IPS-NIHi7 (cell line): Measurements from ENCODE around the gene GPR37L1.
"Not testable (repeated sequence)": the region's sequence is repeated elsewhere in the genome, so short reads cannot be mapped to it uniquely, and the experiment has no call there.

ENCODE experiments used
- DNase-seq: peaks from one replicate; pipeline ENCODE4 v3.0.0; 2012; ENCODE audit warnings: mixed read lengths; ENCODE audit errors: extremely low spot score

The GPR37L1 gene

DNA sequence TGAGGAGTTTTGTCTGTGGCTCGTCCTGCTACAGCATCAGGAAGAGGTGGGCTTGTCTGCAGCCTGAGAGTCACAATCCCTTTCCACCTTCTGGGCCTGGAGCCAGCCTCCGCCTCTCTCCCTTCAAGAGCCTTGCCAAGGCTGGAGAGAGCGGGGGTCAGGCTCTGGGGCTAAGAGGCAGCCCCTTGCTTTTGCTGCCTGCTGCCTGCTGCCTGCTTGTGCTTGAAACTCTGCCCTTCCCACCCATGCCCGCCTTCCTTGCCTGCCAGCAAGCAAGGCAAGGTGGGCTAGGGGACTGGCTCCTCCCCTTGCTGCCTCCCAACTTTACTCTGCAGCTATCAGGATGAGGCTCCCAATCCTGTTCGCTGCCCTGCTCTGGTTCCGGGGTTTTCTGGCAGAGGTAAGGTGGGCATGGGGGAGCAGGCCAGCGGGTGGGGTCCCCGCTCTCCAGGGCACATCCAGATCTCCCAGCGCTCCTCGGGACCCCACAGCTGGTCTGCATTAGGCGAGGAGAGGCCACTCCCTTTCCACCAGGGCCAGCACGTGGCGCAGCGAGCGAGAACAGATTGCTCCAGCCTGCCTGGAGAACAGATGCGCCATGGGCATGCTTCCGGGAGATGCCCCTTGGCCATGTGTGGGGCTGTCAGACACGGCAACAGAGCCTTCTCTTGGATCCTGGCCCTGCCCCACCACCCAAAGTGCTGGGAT lies 45.1 kb downstream of the GPR37L1 start:
- DNase-seq, result no peak

GRCh38 chr1:202168861-202169260 lies 46.1 kb downstream of the GPR37L1 start:
- DNase-seq, result no peak

DNA sequence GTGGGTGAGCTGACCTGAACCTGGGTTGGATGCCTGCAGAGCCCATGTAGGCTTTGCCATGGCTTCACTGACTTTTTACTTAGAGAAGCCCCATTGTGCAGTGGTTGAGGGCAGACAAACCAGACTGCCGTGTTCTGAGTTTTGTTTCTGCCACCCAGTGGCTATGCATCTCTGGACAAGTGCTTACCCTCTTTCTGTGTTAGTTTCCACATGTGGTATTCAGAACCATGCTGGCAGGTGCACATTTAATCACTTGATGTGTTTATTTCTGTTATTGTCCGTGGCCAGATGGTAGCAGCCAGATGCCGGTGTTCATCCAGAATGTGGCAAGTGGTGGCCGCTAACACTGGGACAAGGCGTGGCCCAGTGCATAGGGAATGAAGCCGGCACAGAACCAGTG lies 48.0 kb downstream of the GPR37L1 start:
- no peak for DNase-seq

- no peak for DNase-seq
These were observed 48.7 kb downstream of the GPR37L1 start for GRCh38 chr1:202171292-202172014.

- DNase-seq, result no peak
These were observed 49.3 kb downstream of the GPR37L1 start for GRCh38 chr1:202172015-202172355.

DNA sequence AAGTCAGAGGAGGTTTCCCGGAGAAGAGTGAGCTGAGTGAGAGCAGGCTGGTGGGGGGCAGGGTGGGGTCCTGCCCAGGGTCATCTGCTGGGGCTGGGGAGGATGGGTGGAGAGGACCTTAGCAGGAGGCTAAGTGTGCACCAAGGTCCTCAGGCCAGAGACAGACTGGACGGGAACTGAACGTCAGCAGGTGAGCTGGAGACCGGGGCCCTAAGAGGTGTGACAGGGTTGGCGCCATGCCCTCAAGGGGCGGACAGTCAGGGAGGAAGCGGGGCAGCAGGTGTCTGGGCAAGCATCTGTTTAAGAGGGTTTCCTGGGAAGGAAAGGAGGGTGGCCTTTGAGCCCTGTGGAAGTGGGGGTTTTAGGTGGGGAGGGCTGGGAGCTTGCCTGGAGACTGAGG lies 51.3 kb downstream of the GPR37L1 start:
- DNase-seq, result no peak

GRCh38 chr1:202176949-202177927 lies 54.5 kb downstream of the GPR37L1 start:
- no peak for DNase-seq

DNA sequence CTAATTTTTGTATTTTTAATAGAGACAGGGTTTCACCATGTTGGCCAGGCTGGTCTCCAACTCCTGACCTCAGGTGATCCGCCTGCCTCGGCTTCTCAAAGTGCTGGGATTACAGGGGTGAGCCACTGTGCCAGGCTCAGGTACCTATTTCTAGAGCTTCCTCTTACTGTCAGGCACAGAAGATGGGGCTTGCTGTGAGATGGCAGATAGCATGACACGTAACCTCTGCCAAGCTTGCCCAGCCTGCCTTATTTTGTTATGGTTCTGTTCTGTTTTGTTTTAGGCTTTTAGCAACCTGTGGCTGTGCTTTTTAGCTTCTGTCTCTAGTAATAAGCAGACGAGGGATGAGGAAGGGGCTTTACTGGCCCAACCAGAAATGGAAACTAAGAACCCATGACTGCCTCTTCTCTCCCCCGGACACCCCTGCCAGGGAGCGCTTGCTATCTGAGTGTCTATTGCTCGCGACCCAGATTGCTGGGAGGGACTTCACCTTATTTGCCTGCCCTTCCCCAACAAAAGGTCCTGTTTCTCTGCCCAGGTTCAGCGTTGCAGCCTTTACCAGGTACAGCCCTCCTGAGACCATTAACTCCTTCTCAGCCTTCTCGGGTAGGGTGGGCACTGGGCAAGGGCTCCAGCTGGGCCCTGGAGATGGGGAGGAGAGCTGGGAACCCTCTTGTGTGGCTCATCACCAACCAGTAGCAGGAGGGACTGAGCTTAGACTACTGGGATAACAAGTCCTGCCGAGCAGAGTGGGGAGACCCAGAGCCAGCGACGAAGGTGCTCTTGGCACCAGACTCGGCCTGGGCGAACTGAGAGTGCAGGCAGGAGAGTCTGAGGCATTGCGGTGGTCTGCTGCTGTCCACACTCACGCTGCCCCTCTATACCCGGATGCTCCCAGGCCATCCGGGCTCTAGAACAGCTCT lies 57.4 kb downstream of the GPR37L1 start:
- no peak for DNase-seq

DNA sequence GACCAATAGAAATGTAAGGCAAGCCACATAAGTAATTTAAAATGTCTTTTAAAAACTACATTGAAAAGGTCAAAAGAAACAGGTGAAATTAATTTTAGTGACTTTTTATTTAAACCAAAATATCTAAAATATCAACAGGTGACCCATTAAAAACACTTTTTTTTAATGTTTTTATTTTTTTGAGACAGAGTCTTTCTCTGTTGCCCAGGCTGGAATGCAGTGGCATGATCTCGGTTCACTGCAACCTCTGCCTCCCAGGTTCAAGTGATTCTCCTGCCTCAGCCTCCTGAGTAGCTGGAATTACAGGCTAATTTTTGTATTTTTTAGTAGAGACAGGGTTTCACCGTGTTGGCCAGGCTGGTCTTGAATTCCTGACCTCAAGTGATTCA lies 58.0 kb downstream of the GPR37L1 start:
- not testable (repeated sequence) for DNase-seq

DNA sequence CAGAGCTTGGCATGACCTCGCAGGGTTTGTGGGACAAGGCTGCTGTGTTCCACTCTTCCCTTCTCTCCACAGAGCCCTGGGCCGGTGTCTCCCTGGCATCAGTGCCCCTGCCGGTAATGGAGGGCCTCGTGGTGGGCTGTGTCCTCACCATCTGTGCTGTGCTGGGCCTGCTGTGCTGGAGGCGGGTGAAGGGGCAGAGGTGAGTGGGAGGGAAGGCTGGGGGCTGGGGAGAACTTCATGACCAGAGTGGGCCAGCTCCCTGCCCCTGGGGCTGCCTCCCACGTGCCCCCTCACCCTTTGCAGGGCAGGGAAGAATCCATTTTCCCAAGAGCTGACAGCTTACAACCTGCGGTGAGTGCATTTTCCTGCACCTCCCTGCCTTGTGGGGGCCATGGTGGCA lies 58.9 kb downstream of the GPR37L1 start:
- no peak for DNase-seq

- no peak for DNase-seq
These were observed 59.5 kb downstream of the GPR37L1 start for GRCh38 chr1:202182040-202182877.
